ENCODE data around the gene MICAL2. TPM values are rescaled to one million over a fixed set of nuclear protein-coding genes. Genes with fewer than 3 reads are reported as not detected.

Gene MICAL2
- total and polyA plus RNA-seq, 2 of the 8 experiments (the other 6 are each of a cell fraction or from before 2014, with no cell fraction given) = 1.3 to 4.1 TPM

- TF ChIP-seq TEAD4 (IDR thresholded peaks at IDR 0.05; ENCODE audit: low read depth, low read length) (no peak), CTCF (IDR thresholded peaks at IDR 0.05; ENCODE audit: control extremely low read depth in 1 of 3, insufficient read depth in 1 of 3, low read depth in 1 of 3, low read length in 3 of 3) (no peak), MAFK (IDR thresholded peaks at IDR 0.05; ENCODE audit: low read depth, low read length) (no peak), ZNF274 (IDR thresholded peaks at IDR 0.05; ENCODE audit: borderline replicate concordance, extremely low read depth, low read length) (no peak), CHD2 (IDR thresholded peaks at IDR 0.05; ENCODE audit: low read length) (no peak), SIRT6 (IDR thresholded peaks at IDR 0.05; ENCODE audit: low read length) (no peak), TAF1 (IDR thresholded peaks at IDR 0.05; ENCODE audit: low read depth, low read length) (no peak)
Measured at GRCh38 chr11:12170984-12171383, 60.6 kb downstream of the MICAL2 start (continued).

All from H1 (cell line).